ENCODE data around the gene PLSCR1.

DNA sequence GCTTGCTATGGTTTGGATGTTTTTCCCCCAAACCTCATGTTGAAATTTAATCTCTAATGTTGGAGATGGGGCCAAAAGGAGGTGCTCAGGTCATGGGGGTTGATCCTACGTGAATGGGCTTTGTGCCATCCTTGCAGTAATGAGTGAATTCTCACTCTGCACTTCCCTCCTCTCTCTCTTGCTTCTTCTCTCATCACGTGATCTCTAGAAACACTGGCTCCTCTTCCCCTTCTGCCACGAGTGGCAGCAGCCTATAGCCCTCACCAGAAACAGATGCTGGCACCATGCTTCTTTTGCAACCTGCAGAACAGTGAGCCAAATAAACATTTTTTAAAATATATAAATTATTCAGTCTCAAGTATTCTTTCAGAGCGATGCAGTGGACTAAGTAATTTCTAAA is 13.3 kb upstream of the PLSCR1 start:
- TF ChIP-seq CTCF (IDR thresholded peaks at IDR 0.05 in 8 of 11, conservative IDR thresholded peaks at IDR 0.05 in 3 of 11) (no peak), POLR2A (IDR thresholded peaks at IDR 0.05) (no peak), POLR2AphosphoS5 (IDR thresholded peaks at IDR 0.05) (peak in 1 of 3 donors; percentile 59)
